ENCODE measurements around the gene FUS.

GRCh38 chr16:31221357-31222160, 41.6 kb downstream of the FUS start:
- no peak for TF ChIP-seq POLR2AphosphoS5 (IDR thresholded peaks at IDR 0.05)
- TF ChIP-seq, protein P1, sequence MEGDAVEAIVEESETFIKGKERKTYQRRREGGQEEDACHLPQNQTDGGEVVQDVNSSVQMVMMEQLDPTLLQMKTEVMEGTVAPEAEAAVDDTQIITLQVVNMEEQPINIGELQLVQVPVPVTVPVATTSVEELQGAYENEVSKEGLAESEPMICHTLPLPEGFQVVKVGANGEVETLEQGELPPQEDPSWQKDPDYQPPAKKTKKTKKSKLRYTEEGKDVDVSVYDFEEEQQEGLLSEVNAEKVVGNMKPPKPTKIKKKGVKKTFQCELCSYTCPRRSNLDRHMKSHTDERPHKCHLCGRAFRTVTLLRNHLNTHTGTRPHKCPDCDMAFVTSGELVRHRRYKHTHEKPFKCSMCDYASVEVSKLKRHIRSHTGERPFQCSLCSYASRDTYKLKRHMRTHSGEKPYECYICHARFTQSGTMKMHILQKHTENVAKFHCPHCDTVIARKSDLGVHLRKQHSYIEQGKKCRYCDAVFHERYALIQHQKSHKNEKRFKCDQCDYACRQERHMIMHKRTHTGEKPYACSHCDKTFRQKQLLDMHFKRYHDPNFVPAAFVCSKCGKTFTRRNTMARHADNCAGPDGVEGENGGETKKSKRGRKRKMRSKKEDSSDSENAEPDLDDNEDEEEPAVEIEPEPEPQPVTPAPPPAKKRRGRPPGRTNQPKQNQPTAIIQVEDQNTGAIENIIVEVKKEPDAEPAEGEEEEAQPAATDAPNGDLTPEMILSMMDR (IDR thresholded peaks at IDR 0.05 in 8 of 11, conservative IDR thresholded peaks at IDR 0.05 in 3 of 11) = no peak
